ENCODE measurements around the gene PER2.

The PER2 gene

GRCh38 chr2:238202326-238203093 is 85.9 kb downstream of the PER2 start:
- FAIRE-seq (no peak), DNase-seq (ENCODE audit: insufficient read length, low spot score) (peak; percentile 23)

Data from HTR-8/SVneo (cell line).